GM18507 (cell line): ENCODE data around the gene POLE4.
A peak's percentile ranks its signal among the peaks of the same experiment; 100 is the strongest.

Source experiments
- DNase-seq: peaks from one replicate; pipeline ENCODE4 v3.0.0; 2011; ENCODE audit warnings: low read depth; ENCODE audit not compliant: insufficient read length; ENCODE audit errors: extremely low spot score
- FAIRE-seq: peaks from 2 replicates; lab custom pipeline; 2011; peaks lifted over from hg19 to GRCh38; lab: Jason Lieb, UNC

POLE4 gene

GRCh38 chr2:74938264-74938663 is 20.2 kb upstream of the POLE4 start:
- FAIRE-seq (no peak), DNase-seq (no peak)

DNA sequence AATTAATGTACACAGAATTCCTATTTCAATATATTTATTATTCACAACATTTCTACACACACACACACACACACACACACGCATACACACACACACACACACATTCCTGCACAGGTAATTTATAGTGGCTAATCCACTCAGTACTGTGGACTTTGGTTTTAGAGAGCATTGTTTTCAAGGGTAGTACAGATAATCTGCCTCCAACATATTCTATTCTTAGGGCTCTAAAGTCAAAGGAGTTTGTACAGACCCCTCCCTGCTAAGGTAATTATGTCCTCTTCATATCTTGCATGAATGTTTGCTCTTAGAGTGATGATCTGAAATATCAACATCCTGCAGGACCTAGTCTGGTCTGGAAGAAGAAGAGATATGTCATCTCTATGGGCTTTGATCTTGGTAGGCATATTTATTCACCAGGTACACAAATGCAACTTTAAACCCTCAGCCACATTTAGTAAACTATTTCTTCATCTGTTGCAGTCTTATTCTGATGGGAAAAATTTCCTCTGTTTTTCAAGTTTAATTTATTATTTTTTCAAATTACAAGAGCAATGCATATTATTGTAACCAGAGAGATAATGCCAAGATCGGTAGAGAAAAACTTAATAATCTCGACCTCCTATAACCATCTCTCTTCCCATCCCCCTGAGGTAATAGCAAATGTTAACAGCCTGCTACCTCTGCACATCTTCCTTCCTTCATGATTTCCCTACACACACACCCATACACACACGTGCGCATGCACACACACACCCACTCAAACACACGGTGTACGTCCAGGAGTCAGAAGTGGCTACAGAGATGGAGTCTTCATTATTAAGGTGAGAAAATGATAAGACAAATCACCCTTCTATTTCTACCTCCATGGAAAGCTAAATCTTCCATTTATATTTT is 18.3 kb upstream of the POLE4 start:
- DNase-seq (no peak), FAIRE-seq (no peak)

DNA sequence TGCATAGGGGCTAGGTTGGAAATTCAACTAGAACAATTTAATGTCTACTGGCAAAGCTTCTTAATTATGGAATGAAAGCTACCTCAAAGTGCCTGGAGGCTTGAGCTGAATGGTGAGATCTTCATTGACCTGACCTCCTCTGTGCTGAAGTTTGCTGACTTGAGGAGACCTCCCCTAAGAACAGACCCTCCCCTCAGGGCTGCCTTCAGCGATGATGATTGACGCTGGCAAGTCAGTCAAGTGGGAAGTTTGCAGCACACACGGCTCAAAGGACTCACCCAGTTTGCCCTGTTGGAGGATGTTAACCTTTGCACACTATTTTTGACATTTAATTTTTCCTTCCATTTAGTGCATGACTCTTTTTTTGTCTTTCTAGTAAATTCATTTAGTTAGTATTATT is 17.2 kb upstream of the POLE4 start:
- FAIRE-seq, result no peak
- DNase-seq, result no peak

- no peak for DNase-seq
- FAIRE-seq, result no peak
These were observed 16.2 kb upstream of the POLE4 start for GRCh38 chr2:74942263-74942662.

- FAIRE-seq, result peak; percentile 84
- DNase-seq, result peak; percentile 23
These were observed 13.3 kb upstream of the POLE4 start for GRCh38 chr2:74944987-74945787.

DNA sequence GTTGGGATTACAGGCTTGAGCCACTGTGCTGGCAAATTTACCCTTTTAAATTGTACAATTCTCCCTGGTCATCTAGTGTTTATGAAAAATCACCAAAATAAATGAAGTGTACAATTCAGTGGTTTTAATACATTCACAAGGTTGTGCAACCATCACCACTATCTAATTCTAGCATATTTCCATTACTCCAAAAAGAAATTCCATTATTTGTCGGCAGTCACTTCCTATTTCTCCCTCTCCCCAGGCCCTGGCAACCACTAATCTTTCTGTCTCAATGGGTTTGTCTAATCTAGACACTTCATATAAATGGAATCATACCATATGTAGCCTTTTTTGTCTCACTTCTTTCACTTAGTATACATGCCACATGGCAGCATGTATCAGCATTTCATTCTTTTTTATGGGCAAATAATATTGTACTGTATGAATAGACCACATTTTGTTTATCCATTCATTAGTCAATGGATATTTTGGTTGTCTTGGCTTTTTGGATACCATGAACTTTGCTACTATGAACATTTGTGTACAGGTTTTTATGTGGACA is 12.6 kb upstream of the POLE4 start:
- DNase-seq (no peak), FAIRE-seq (no peak)

DNA sequence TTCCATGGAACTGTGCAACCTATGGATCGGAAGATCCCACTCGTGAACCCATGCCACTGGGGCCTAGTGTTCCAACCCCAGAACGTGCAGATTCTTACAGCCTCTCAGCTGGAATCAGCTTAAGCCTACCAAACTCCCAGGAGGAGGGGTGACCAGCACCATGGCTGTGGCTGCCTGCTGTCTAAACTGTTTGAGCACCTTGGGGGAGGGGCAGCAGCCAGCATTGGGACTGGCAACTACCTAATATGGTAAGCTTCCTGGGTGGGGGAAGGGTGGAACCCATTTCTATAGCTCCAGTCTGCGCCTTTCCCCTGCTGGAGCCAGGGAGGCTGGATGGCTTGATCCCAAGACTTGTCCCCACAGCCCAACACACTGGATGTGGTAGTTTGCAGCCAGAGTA is 10.7 kb upstream of the POLE4 start:
- no peak for FAIRE-seq
- DNase-seq, result no peak

GRCh38 chr2:74948779-74949178 is 9.7 kb upstream of the POLE4 start:
- FAIRE-seq (no peak), DNase-seq (no peak)

DNA sequence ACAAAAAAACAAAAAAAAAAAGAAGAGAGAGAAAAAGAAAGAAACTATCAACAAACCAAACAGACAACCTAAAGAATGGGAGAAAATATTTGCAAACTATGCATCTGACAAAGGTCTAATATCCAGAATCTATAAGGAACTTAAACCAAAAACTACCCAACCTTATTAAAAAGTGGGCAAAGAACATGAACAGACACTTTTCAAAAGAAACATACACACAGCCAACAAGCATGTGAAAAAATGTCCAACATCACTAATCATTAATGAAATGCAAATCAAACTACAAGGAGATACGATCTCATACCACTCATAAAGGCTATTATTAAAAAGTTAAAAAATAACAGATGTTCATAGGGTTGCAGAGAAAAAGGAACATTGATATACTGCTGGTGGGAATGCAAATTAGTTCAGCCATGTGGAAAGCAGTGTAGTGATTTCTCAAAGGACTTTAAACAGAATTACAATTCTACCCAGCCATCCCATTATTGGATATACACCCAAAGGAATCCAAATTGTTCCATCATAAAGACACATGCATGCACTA is 7.2 kb upstream of the POLE4 start:
- no peak for FAIRE-seq
- no peak for DNase-seq

- no peak for FAIRE-seq
- DNase-seq, result no peak
These were observed 5.9 kb upstream of the POLE4 start for GRCh38 chr2:74952575-74952974.

DNA sequence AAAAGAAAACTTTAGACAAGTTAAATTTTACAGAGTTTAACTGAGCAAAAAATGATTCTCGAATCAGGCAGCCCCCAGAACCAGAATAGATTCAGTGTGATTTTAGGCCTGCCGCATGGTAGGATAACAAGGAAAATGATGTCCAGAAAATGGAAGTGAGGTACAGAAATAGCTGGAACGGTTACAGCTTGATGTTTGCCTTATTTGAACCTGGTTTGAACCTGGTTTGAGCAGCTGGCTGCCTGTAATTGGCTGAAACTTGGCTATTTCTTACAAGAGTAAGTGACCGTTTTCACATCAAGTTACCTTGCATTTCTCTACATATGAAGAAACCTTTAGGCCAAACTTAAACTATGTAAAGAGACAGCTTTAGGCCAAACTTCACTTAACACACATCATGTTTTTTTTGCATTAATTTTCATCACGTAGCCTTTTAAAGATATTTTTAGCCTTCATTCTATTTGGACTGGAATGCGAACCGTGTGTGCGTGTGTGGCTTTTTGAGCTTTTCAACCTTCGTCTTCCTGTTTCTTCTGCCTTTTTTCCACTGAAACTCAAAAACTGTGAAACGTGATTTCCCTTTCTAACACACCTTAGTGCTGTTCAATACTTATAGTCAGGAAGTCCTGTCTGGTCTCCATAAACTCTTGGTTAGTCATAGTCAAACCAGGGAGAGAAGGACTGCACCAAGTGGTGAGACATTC is 4.5 kb upstream of the POLE4 start:
- DNase-seq (no peak), FAIRE-seq (no peak)

- no peak for DNase-seq
- FAIRE-seq, result no peak
These were observed 4.0 kb upstream of the POLE4 start for GRCh38 chr2:74954500-74954874.

DNA sequence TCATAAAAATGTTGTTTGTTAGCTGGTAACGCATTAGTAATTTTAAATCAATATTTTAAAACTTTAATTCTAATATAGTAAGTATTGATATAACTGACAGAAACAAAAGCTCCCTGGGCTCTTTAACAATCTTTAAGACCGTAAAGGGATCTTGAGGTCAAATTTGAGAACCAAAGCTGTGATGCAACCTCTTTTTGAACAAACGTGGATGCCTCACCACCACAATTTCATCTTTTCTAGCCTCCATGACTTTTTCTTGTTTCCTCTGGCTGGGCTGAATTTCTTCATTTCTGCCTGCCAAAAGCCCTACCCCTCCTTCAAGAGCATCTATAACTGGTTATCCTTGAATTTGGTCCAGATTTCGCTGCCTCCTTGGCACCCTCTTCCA is 563 bp upstream of the POLE4 start:
- FAIRE-seq (no peak), DNase-seq (no peak)

DNA sequence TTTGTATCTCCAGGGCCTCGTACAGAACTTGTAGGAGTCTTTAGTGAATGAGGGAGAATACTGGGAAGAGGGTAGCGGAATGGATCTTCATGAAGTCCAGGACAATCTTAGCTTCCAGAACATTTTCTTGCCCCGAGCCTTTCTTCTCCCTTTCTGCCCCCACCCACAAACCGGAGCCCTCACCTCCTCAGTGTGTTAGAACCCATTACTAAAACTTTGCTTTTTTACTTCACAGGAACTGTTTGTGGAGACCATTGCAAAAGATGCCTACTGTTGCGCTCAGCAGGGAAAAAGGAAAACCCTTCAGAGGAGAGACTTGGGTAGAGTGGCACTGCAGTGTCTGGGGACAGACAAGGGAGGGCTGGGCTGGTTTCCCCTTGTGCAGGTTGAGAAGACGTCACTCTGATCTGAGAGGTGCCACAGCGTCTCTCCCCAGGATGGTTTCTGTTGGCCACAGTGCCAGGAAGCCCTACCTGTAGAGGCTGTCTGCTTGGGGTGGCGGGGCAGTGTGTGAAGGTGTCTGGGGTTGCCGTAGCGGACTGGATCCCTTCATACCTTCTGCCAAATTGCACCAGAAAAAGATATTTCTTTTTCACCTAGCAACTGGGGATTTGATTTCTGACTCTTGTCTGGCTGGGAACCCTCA is 786 bp downstream of the POLE4 start:
- FAIRE-seq, result no peak
- no peak for DNase-seq

DNA sequence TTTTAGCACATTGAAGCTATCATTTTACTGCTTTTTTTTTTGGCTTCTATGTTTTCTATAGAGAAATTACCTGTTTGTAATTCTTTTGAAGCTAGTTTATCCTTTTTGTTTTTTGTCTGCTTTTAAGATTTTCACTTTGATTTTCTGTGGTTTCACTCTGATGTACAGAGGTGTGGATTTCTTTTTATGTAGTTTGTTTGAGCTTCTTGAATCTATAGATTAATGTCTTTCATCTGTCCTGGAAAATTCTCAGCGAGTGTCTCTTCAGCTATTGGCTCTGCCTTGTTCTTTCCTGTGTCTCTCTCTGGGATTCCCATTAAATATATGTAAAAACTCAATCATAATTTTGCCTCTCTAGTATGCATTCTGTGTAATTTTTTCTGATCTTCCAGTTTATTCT is 8.4 kb downstream of the POLE4 start:
- no peak for DNase-seq

DNA sequence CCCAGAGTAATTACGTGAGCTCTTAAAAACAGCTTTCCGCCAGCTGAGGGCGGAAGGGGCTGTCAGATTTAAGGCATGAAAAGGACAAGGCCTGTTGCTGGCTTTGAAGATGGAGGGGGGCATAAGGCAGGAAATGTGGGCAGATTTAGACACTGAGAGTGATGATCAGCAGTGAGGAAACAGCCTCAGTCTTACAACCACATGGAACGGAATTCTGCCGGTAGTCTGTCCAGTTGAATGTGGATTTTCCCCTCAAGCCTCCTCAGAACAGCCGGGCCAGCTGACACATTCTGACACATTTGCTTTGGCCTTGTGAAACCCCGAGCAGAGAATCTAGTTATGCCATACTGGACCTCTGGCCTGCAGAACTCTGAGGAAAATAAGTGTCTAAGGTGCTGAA is 16.6 kb downstream of the POLE4 start:
- no peak for DNase-seq
- FAIRE-seq, result no peak

More for the DNA sequence above, 8.4 kb downstream of the POLE4 start:
- FAIRE-seq, result no peak

GRCh38 chr2:74979844-74980243 is 21.4 kb downstream of the POLE4 start:
- FAIRE-seq (no peak), DNase-seq (no peak)

GRCh38 chr2:74982577-74982976 is 24.1 kb downstream of the POLE4 start:
- DNase-seq, result no peak
- FAIRE-seq, result no peak

DNA sequence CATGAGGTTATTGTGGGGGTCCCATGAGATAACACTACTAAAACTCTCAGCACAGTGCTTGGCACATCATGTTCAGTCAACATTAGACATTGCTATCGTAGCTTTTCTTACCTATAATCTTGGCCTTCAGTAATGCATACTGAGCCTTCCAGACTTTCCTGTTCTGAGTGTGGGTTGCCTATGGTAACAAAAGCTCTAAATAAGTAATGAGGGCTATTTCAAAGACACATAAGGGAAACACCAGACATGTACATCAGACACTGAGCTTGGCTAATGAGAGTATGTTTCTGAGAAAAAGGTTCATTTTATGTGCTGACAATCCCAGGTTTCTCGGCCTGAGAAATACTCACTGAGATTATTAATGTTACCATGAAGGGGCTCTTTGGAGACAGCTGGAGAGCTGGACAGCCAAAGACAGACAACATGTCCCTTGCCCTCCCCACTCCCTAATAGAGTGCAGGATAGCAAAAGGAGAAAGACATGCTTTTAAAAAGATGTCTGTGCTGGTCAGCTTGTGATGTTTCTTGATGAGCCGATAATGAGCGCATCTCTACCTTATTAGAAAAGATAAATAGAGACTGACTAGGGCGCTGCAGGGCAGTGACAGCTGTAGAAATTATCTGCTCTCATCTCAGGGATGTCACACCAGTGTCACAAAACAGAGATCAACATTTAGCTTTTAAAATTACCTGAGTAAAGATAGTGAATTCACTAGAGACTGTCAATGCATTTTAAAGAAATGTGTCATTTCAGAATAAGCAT is 25.4 kb downstream of the POLE4 start:
- DNase-seq, result no peak

More for the DNA sequence above, 25.4 kb downstream of the POLE4 start:
- FAIRE-seq, result no peak
